UCSD-AML1 (cell line): ENCODE data around the gene GAB2.

Experiments
- DNase-seq: peaks from one replicate; lab custom pipeline; 2025; ENCODE audit not compliant: unreplicated experiment; lab: John Stamatoyannopoulos, UW

Gene GAB2

GRCh38 chr11:78209478-78209877, 208.1 kb downstream of the GAB2 start:
- DNase-seq: no peak

DNA sequence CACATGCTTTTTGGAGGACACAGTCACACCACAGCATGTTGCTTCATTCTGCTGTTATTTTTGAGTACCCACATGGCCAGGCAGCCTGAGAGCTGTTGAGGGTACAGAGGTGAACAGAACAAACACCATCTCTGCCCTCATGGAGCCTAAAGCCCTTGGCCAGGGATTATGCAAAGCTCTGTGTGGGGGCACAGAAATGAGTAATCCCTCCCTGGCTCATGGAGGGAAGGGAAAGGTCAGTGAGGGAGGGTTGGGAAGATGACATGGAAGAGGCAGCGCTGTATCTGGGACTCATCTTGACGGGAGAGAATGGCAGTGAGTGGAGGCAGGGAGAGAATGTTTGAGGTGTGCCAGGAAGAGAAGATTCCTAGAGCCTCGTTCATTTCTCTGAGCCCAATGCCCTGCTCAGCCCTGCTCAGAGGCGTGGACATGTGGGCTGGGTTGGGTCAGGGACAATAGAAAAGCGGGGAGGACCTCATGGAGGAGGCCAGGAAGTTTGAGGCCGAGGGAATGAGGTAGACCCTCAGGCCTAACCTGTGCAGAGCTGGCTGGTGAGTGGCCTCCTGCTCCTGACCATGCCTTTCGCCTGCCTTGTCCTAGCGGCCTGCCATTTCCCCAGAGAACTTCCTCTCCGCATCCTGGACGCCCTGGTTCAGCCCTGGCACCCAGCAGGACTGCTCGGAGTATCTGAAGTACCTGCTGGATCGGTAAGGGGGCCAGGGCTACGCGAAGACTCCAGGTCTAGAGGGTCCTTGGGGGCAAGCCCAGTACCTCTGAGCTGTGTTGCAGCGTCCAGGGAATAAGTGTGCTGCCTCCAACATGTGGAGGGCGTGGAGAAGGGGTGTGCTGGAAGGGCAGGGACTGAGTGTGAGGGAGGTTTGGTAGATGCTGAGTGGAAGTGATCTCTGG, 209.1 kb downstream of the GAB2 start:
- no peak for DNase-seq

GRCh38 chr11:78207532-78208256, 209.9 kb downstream of the GAB2 start:
- no peak for DNase-seq

GRCh38 chr11:78205691-78206090, 211.9 kb downstream of the GAB2 start:
- DNase-seq: no peak

DNA sequence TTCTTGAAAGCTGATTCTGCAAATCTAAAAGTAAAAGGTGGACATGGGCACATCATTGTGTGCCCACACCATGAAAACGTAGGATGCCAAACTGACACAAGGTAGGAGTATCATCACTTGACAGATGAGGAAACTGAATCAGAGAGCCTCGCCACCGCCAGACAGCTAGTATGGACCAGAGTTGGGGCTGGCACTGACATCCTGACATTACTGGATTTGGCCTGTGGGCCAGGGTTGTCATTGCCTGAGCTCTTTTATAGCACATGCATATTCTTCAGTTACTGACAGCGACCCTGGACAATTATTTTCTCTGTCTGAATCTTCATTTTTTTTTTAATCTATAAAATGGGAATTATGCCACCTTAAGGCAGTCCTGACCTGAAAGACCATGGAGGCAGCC, 212.4 kb downstream of the GAB2 start:
- no peak for DNase-seq

DNA sequence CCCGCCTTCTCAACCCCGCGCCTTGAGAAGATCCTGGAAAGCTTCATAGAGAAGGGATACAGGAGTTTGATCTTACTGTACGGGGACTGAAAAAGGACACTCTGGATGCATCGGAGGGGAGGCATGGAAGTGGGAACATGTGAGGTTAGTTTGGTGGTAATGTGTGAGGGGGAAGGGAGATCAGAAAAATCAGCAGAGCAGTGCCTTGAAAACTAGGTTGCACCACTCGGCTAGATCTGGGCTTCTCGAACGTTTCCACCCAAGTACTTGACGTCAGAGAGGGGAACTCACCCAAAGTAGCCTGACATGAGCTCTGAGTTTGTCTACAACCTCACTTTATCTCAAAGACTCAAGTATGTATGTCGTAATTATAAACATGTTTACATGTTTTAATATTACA, 214.4 kb downstream of the GAB2 start:
- no peak for DNase-seq

GRCh38 chr11:78202733-78203167, 214.9 kb downstream of the GAB2 start:
- DNase-seq: peak; percentile 38

GRCh38 chr11:78201096-78201818, 216.4 kb downstream of the GAB2 start:
- no peak for DNase-seq

DNA sequence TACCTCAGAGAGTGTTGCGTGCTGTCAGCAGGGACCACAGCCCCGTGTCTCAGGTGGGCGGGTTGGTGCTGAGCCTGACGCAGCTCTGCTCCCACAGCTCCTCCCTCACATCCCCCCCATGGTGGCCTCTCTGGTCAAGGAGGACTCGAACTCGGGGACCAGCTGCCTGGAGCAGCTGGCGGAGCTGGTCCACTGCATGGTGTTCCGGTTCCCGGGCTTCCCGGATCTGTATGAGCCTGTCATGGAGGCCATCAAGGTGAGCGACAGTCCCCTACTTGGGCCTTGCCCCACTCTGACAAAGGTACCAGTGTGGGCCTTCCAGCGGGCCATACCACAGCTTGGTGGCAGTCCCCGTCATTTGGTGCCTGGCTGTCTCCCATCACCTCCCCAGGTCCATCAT, 217.1 kb downstream of the GAB2 start:
- DNase-seq: no peak

- DNase-seq: no peak
Measured at GRCh38 chr11:78200061-78200460, 217.6 kb downstream of the GAB2 start.

GRCh38 chr11:78199653-78200015, 218.0 kb downstream of the GAB2 start:
- DNase-seq: no peak

DNA sequence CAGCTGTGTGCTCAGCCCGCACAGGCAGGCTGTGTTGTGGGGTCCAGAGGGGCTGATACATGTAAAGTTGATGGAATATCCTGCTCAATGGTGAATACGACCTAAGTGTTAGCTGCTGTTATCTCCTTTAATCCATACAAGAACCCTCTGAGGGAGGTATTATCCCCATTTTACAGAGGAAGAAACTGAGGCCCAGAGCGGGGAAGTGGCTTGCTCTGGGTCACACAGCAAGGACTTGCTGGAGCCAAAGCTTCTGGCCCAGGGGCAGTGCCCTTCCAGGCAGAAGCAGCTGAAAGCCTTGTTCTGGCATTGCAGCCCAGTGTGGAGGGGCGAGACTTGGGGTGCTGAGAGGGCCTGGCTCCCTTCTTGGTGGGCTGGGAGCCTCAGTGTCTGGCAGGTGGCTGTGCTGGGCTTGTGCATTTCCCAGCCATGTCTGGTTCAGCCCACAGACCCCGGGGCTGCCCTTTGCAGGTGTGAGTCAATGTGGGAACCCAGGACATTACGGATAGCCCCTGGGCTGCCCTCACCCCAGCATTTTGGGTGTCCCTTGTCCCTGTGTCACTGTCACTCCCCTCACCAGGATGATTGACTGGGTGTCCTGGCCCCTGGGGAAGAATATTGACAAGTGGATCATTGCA, 218.5 kb downstream of the GAB2 start:
- DNase-seq: no peak

- no peak for DNase-seq
Measured at GRCh38 chr11:78197816-78198215, 219.8 kb downstream of the GAB2 start.

DNA sequence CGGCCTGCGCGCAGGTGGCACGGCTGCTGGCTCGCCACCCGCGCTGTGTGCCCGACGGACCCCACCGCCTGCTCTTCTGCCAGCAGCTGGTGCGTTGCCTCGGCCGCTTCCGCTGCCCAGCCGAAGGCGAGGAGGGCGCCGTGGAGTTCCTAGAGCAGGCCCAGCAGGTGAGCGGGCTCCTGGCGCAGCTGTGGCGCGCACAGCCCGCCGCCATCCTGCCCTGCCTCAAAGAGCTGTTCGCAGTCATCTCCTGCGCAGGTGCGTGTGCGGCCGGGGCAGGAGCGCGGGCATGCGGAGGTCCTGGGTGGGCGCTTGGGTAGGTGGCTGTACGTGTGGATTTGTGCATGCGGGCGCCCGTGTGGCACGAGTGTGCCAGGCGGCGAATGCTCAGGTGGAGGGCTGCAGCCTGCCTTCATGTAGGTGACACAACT, 220.9 kb downstream of the GAB2 start:
- DNase-seq: no peak

GRCh38 chr11:78195917-78196560, 221.6 kb downstream of the GAB2 start:
- DNase-seq: no peak

GRCh38 chr11:78194490-78194889, 223.1 kb downstream of the GAB2 start:
- DNase-seq: no peak

GRCh38 chr11:78193806-78194205, 223.8 kb downstream of the GAB2 start:
- DNase-seq: no peak

GRCh38 chr11:78192911-78193351, 224.7 kb downstream of the GAB2 start:
- DNase-seq: no peak

- no peak for DNase-seq
Measured at GRCh38 chr11:78192223-78192719, 225.3 kb downstream of the GAB2 start.

GRCh38 chr11:78190871-78191538, 226.6 kb downstream of the GAB2 start:
- no peak for DNase-seq
